NCI-H2196 treated with DMSO at 0.1 percent for 48 hours (cell line): ENCODE measurements around the gene IL27RA.
"Not testable (repeated sequence)": the region's sequence is repeated elsewhere in the genome, so short reads cannot be mapped to it uniquely, and the experiment has no call there.

Source experiments
- DNase-seq: peaks from one replicate; lab custom pipeline; 2025; ENCODE audit not compliant: unreplicated experiment; lab: John Stamatoyannopoulos, UW

IL27RA gene

DNA sequence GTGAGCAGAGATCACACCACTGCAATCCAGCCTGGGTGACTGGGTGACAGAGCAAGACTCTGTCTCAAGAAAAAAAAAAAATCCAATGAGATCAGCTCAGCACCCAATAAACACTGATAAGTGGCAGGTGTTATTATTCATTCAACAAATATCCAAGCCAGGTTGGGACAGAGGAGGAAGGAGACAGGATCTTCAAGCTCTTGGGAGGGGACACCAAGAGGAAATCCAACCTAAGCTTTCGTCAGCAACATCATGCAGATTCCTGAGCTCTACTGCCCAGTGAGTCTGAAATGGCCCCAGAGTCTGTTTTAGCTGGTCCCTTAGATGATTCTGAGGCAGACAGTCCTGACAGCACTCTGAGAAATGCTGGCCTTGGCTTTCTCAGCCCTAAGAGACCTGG lies 33.1 kb upstream of the IL27RA start:
- DNase-seq: no peak

GRCh38 chr19:13999085-13999484 lies 32.5 kb upstream of the IL27RA start:
- DNase-seq: no peak

DNA sequence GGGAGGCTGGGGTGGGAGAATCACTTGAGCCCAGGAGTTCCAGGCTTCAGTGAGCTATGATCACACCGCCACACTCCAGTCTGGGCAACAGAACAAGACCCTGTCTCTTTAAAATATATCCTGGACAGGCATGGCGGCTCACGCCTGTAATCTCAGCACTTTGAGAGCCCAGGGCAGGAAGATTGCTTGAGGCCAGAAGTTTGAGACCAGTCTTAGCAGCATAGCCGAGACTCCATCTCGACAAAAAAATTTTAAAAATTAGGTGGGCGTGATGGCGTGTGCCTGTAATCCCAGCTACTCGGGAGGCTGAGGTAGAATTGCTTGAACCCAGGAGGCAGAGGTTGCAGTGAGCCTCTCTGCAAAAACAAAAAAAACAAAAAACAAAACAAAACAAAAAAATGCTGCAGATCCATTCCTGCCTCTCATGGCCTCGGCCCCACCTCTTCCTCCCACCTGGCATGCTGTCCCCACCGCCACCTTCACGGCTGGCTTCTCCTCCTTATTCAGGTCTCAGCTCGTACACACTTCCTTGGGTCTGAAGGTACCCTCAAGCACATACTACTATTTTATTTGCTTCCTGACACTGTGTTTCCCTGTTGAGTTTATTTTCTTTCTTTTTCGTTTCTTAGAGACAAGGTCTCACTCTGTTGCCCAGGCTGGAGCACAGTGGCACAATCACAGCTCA lies 30.7 kb upstream of the IL27RA start:
- DNase-seq: no peak

DNA sequence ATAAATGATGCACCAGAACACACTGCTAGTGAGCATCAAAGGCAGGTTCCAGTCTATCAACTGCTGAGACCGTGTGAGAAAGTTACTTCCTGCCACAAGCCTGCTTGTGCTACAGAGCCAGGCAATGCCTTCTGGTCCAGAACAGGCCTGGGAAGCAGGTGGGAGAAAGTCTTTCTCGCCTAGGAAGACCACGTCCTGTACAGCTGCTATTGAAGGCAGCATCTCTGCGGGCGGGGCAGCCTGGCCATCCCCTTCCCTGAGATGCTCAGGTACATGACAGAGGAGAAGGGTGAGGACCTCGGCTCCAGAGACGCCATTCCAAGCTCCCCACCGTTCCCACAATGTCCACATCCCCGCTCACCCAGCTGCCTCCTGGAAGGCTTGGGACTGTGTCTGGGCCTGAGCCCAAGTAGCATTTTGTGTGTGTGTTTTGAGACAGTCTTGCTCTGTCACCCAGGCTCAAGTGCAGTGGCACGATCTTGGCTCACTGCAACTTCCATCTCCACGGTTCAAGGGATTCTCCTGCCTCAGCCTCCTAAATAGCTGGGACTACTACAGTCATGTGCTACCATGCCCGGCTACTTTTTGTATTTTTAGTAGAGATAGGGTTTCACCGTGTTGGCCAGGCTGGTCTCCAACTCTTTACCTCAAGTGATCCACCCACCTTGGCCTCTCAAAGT lies 28.9 kb upstream of the IL27RA start:
- no peak for DNase-seq

- DNase-seq: no peak
Observed at GRCh38 chr19:14003251-14004055, 28.1 kb upstream of the IL27RA start.

- no peak for DNase-seq
Observed at GRCh38 chr19:14004619-14005348, 26.8 kb upstream of the IL27RA start.

DNA sequence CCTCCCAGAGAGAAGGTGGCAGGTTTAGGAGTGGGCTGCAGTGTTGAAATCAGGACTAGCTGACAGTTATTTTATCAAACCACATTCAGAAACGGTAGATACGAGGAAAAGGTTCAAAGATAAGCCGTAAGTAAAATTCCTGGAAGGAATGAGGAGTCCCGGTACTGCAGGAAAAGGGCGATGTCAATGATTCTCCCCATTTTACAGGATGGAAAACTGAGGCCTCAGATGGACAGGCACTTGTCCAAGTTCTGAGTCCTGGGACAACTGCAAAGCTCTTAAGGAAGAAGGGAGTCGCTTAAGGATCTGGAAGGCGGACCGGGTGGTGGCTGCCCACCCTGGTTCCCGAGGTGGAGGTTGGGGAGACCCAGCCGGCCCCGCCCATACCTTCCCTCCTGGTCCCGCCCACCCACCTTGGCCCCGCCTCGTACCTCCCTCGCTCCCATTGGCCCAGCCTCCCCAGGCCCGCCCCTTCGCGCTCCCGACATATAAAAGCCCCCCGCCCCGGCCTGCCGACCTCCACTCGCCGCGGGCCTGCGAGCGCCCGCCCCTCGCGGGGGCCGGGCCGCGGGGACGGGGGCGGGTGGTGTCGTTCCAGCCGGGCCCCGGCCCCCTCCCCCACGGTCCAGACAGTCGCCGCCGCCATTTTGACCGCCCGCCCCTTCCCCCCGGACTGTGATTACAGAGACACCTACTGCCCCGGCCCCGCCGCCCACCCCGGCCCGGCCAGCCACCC lies 26.0 kb upstream of the IL27RA start:
- peak; percentile 77 for DNase-seq

DNA sequence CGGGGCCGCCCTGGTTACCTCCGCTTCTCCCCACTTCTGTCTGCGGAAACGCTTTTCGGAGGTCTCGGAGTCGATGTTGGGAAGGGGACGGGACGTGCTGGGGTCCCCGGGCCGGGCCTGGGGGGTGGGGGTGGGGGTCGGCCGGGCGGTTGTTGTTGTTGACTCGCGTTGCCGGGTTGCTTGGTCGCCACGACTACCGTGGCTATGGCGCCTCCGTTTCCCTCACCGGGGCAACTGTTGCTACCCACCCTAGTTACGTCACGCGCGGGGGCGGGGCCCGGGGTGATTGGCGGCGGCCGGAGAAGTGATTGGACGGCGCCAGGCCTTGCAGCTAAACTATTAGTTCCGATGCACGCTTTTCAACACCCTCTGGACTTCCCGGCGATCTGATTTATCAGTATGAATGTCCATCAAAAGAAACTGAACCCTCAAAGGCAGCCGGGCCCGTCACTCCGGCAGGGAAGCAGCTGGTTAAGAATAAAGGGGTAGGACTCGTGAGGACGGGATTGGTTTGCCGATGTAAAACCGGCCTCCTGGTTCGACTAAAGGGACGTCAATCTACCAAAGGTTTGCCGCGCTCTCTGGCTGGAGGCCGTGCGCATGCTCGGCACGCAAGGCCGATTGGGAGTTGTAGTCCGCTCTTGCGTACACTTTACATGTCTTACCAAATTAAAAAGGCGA lies 25.3 kb upstream of the IL27RA start, which contains the start of gene RFX1:
Gene RFX1 (minus strand): TSS at position 236 of the 681 bp plus-strand sequence. CDS start 12,477 bp downstream, outside the sequence.
- DNase-seq: peak; percentile 99

GRCh38 chr19:14006766-14007562 lies 24.6 kb upstream of the IL27RA start:
- no peak for DNase-seq

- no peak for DNase-seq
Observed at GRCh38 chr19:14012378-14012915, 19.1 kb upstream of the IL27RA start.

DNA sequence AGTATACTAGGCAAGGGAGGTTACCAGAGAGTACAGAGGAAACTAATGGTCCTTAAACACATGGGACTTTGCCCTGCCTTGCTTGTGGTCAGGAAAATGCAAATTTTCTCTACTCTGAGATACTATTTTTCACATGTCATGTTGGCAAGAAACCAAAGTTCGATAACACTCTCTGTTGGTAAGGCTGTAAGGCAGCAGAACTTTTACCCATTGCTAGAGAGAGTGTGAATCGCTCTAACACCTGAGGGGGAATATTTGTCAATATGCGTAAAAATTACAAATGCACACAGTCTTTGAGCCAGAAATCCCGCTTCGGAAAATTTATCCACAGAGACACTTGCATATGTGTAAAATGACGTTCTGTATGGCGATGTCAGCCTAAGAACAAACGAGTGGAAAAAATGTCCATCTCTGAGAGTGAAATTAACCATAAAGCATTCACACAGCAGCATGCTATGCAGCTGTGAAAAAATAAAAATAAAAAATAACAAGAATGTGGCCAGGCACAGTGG lies 16.0 kb upstream of the IL27RA start:
- DNase-seq: no peak

- DNase-seq: no peak
Observed at GRCh38 chr19:14019100-14019499, 12.5 kb upstream of the IL27RA start.

- DNase-seq: not testable (repeated sequence)
Observed at GRCh38 chr19:14019739-14020138, 11.8 kb upstream of the IL27RA start.

- no peak for DNase-seq
Observed at GRCh38 chr19:14021474-14021873, 10.1 kb upstream of the IL27RA start.

- DNase-seq: no peak
Observed at GRCh38 chr19:14022469-14022868, 9.1 kb upstream of the IL27RA start.

DNA sequence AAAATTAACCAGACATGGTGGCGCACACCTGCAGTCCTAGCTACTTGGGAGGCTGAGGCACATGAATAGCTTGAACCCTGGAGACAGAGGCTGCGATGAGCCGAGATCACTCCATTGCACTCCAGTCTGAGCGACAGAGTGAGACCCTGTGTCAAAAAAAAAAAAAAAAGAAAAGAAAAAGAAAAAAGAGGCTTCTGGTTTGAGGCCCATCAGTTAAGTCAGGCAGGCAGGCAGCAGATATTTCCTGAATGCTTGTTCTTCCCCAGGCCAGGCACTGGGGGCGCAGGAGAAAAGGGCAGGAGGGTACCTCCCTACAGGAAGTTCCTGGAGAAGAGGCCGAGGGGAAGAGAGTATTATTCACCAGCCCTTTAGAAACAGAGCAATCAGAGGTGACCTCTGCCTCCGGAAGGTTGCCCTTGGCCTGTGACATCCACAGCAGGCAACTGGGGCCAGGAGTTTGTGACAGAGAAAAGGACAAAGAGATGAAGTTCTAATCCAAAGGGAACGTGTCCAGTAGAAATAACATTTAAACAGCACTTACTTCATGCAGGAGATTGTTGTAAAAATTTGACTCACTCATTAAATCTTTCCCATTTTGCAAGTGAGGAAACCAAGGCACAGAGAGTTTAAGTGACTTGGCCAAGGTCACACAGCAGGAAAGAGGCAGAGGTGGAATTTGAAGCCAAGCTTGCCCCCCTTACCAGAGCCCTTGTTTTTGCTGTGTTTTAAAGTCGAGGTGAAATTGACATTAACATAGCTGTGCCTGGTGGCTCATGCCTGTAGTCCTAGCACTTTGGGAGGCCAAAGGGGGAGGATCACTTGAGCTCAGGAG lies 7.9 kb upstream of the IL27RA start:
- DNase-seq: no peak

GRCh38 chr19:14026652-14027192 lies 4.8 kb upstream of the IL27RA start:
- DNase-seq: not testable (repeated sequence)
